Mucosa of gallbladder (tissue), 1 donor: ENCODE data around the gene C22orf31. TPM values are rescaled to one million over a fixed set of nuclear protein-coding genes. Genes with fewer than 3 reads are reported as not detected.

ENCODE experiments used
- DNase-seq: peaks from one replicate; pipeline ENCODE4 v3.0.0-alpha.2; 2020; ENCODE audit warnings: low spot score
- total RNA-seq: library from RNA; stranded (reverse); gene quantifications from one replicate; pipeline ENCODE4 v1.2.1, GENCODE V29; 2021
- donor health status: DM: no; HTN: no; CAD: no.

The C22orf31 gene
- total RNA-seq, 1 donor from 2014 or later: not detected

- no peak for DNase-seq
Measured at GRCh38 chr22:29029202-29030000, 32.2 kb downstream of the C22orf31 start.

- no peak for DNase-seq
Measured at GRCh38 chr22:29028468-29028867, 33.2 kb downstream of the C22orf31 start.

- no peak for DNase-seq
Measured at GRCh38 chr22:29026579-29026978, 35.1 kb downstream of the C22orf31 start.

- no peak for DNase-seq
Measured at GRCh38 chr22:29023172-29023796, 38.3 kb downstream of the C22orf31 start.

GRCh38 chr22:29022101-29022817 is 39.4 kb downstream of the C22orf31 start:
- peak; percentile 23 for DNase-seq

- no peak for DNase-seq
Measured at GRCh38 chr22:29018293-29019189, 43.1 kb downstream of the C22orf31 start.

- DNase-seq: no peak
Measured at GRCh38 chr22:29016067-29016938, 45.3 kb downstream of the C22orf31 start.

- no peak for DNase-seq
Measured at GRCh38 chr22:29014773-29015172, 46.9 kb downstream of the C22orf31 start.

GRCh38 chr22:29014293-29014692 is 47.3 kb downstream of the C22orf31 start:
- DNase-seq: no peak

- no peak for DNase-seq
Measured at GRCh38 chr22:29012952-29013351, 48.7 kb downstream of the C22orf31 start.

GRCh38 chr22:29012101-29012433 is 49.6 kb downstream of the C22orf31 start:
- peak; percentile 26 for DNase-seq

GRCh38 chr22:29011240-29012100 is 50.2 kb downstream of the C22orf31 start:
- peak; percentile 25 for DNase-seq

GRCh38 chr22:29009148-29009547 is 52.5 kb downstream of the C22orf31 start:
- no peak for DNase-seq

Other genes starting within 250 kb of the C22orf31 start
- 13.6 TPM for gene ZNRF3, start 178.3 kb downstream of the C22orf31 start, total RNA-seq
- gene KREMEN1, start 11.2 kb upstream of the C22orf31 start, total RNA-seq: 7.3 TPM
- gene EMID1, start 144.1 kb upstream of the C22orf31 start, total RNA-seq: 7.0 TPM
- 24.0 TPM for gene RHBDD3, start 206.2 kb upstream of the C22orf31 start, total RNA-seq
- gene EWSR1, start 206.4 kb upstream of the C22orf31 start, total RNA-seq: 160 TPM
- 24.6 TPM for gene GAS2L1, start 244.8 kb upstream of the C22orf31 start, total RNA-seq